EH (cell line): ENCODE results near the gene RBM4B.
A peak's percentile ranks its signal among the peaks of the same experiment; 100 is the strongest.
"Not testable (repeated sequence)": the region's sequence is repeated elsewhere in the genome, so short reads cannot be mapped to it uniquely, and the experiment has no call there.

Experiments used
- DNase-seq: peaks from one replicate; pipeline ENCODE4 v3.0.0-alpha.2; 2015; ENCODE audit warnings: low read depth

The RBM4B gene

GRCh38 chr11:66641834-66642233 is 35.9 kb downstream of the RBM4B start:
- DNase-seq = peak; percentile 63

- DNase-seq = not testable (repeated sequence)
Measured at GRCh38 chr11:66639814-66640340, 37.8 kb downstream of the RBM4B start.

- DNase-seq = peak; percentile 56
Measured at GRCh38 chr11:66639066-66639813, 38.4 kb downstream of the RBM4B start.

GRCh38 chr11:66638177-66639065 is 39.3 kb downstream of the RBM4B start, which contains the start of gene RBM4:
Gene RBM4, plus strand, starts transcription at chr11:66638703. Its CDS starts 1,009 bp downstream, at chr11:66639712.
- peak; percentile 100 for DNase-seq

GRCh38 chr11:66637557-66638176 is 40.0 kb downstream of the RBM4B start:
- DNase-seq = peak; percentile 14

- no peak for DNase-seq
Measured at GRCh38 chr11:66636411-66636810, 41.3 kb downstream of the RBM4B start.

GRCh38 chr11:66632952-66633351 is 44.7 kb downstream of the RBM4B start:
- DNase-seq = no peak

- DNase-seq = no peak
Measured at GRCh38 chr11:66631883-66632282, 45.8 kb downstream of the RBM4B start.

- no peak for DNase-seq
Measured at GRCh38 chr11:66629356-66629755, 48.3 kb downstream of the RBM4B start.

GRCh38 chr11:66628061-66628603 is 49.6 kb downstream of the RBM4B start:
- no peak for DNase-seq

GRCh38 chr11:66626926-66627325 is 50.8 kb downstream of the RBM4B start:
- DNase-seq = no peak

- DNase-seq = no peak
Measured at GRCh38 chr11:66626382-66626781, 51.3 kb downstream of the RBM4B start.

- DNase-seq = no peak
Measured at GRCh38 chr11:66625752-66626149, 51.9 kb downstream of the RBM4B start.

- DNase-seq = no peak
Measured at GRCh38 chr11:66625041-66625751, 52.5 kb downstream of the RBM4B start.

GRCh38 chr11:66624450-66624849 is 53.2 kb downstream of the RBM4B start:
- DNase-seq = no peak

GRCh38 chr11:66619080-66619554 is 58.6 kb downstream of the RBM4B start:
- DNase-seq = peak; percentile 58

- peak; percentile 76 for DNase-seq
Measured at GRCh38 chr11:66617155-66617834, 60.4 kb downstream of the RBM4B start.

GRCh38 chr11:66616379-66617154 is 61.1 kb downstream of the RBM4B start, which contains the start of gene RBM14:
Gene RBM14, plus strand, starts transcription at chr11:66616630. Its CDS starts 91 bp downstream, at chr11:66616721.
- peak; percentile 100 for DNase-seq
